Esophagus squamous epithelium (tissue), 4 donors: ENCODE results near the gene RSPH1.

Source experiments
- POLR2A ChIP-seq, 4 donors: fragments of 450-650 bp; IDR thresholded peaks; one replicate each; pipeline ENCODE4 v1.6.1; 2017; ENCODE audit warnings: antibody characterized with exemption in 4 of 4, mild to moderate bottlenecking in 4 of 4, moderate library complexity in 3 of 4
- TF ChIP-seq, protein P1 (sequence below), 6 experiments: fragments of 450-650 bp in 4 of 6; fragments of 200-600 bp in 2 of 6; sonication (generic) in 2 of 6; IDR thresholded peaks; one replicate each; pipeline ENCODE4 v1.5.1; 2016 to 2019; ENCODE audit warnings: antibody characterized with exemption in 6 of 6, mild to moderate bottlenecking in 4 of 6, moderate library complexity in 4 of 6

DNA sequence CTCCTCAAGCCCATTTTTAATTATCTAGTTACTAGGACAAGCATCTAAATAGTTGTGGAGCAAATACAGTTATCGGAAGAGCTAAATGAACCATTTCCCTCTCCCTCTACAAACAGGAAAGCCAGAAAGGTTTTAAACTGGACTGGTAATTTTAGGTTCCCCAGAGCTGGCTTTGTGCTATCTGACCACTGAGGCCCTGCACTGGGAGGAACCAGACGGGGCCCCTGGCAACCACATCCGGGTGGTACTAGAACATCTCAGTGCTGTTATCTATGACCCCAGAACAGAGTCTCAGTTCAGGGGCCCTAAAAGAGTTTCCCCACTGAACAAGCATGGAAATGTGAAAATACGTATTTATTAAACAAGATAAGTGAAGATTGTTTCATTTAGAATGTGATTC is 7.7 kb upstream of the RSPH1 start:
- TF ChIP-seq, protein P1, sequence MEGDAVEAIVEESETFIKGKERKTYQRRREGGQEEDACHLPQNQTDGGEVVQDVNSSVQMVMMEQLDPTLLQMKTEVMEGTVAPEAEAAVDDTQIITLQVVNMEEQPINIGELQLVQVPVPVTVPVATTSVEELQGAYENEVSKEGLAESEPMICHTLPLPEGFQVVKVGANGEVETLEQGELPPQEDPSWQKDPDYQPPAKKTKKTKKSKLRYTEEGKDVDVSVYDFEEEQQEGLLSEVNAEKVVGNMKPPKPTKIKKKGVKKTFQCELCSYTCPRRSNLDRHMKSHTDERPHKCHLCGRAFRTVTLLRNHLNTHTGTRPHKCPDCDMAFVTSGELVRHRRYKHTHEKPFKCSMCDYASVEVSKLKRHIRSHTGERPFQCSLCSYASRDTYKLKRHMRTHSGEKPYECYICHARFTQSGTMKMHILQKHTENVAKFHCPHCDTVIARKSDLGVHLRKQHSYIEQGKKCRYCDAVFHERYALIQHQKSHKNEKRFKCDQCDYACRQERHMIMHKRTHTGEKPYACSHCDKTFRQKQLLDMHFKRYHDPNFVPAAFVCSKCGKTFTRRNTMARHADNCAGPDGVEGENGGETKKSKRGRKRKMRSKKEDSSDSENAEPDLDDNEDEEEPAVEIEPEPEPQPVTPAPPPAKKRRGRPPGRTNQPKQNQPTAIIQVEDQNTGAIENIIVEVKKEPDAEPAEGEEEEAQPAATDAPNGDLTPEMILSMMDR (IDR thresholded peaks at IDR 0.05): no peak
- TF ChIP-seq POLR2A (IDR thresholded peaks at IDR 0.05): no peak
